SKM-1 treated with dmso at 0.1 percent for 144 hours (cell line): ENCODE results near the gene PASK.

Experiments used
- DNase-seq: peaks from one replicate; lab custom pipeline; 2025; ENCODE audit not compliant: unreplicated experiment; lab: John Stamatoyannopoulos, UW

The PASK gene

GRCh38 chr2:241182126-241182525 lies 32.9 kb upstream of the PASK start:
- no peak for DNase-seq

- DNase-seq = no peak
Observed at GRCh38 chr2:241180495-241180894, 31.2 kb upstream of the PASK start.

GRCh38 chr2:241179899-241180298 lies 30.6 kb upstream of the PASK start:
- DNase-seq = no peak

- DNase-seq = no peak
Observed at GRCh38 chr2:241178961-241179360, 29.7 kb upstream of the PASK start.

- no peak for DNase-seq
Observed at GRCh38 chr2:241177526-241178334, 28.5 kb upstream of the PASK start.

- no peak for DNase-seq
Observed at GRCh38 chr2:241173557-241173956, 24.3 kb upstream of the PASK start.

- no peak for DNase-seq
Observed at GRCh38 chr2:241168366-241168765, 19.1 kb upstream of the PASK start.

GRCh38 chr2:241163601-241164118 lies 14.4 kb upstream of the PASK start:
- DNase-seq = no peak

GRCh38 chr2:241161646-241162281 lies 12.5 kb upstream of the PASK start:
- DNase-seq = no peak

GRCh38 chr2:241160318-241160717 lies 11.0 kb upstream of the PASK start:
- no peak for DNase-seq

GRCh38 chr2:241159116-241159515 lies 9.8 kb upstream of the PASK start:
- no peak for DNase-seq

- no peak for DNase-seq
Observed at GRCh38 chr2:241158546-241158900, 9.3 kb upstream of the PASK start.

- no peak for DNase-seq
Observed at GRCh38 chr2:241157841-241158545, 8.7 kb upstream of the PASK start.

GRCh38 chr2:241156971-241157441 lies 7.7 kb upstream of the PASK start:
- DNase-seq = peak; percentile 79

GRCh38 chr2:241155936-241156335 lies 6.7 kb upstream of the PASK start:
- DNase-seq = no peak

- no peak for DNase-seq
Observed at GRCh38 chr2:241154915-241155314, 5.6 kb upstream of the PASK start.

- DNase-seq = no peak
Observed at GRCh38 chr2:241153616-241154015, 4.3 kb upstream of the PASK start.

- no peak for DNase-seq
Observed at GRCh38 chr2:241151934-241152660, 2.8 kb upstream of the PASK start.

- no peak for DNase-seq
Observed at GRCh38 chr2:241150660-241151530, 1.6 kb upstream of the PASK start.
